GM23248 (cell line): ENCODE results near the gene GUCA1A.

Experiments
- EZH2 ChIP-seq: fragments of 200-600 bp; sonication (generic); IDR thresholded peaks from 2 replicates; pipeline ENCODE4 v1.6.1; 2018; ENCODE audit warnings: antibody characterized with exemption, mild to moderate bottlenecking; ENCODE audit not compliant: insufficient read depth, poor library complexity, severe bottlenecking
- EZH2phosphoT487 ChIP-seq: fragments of 200-600 bp; sonication (generic); IDR thresholded peaks from 2 replicates; pipeline ENCODE4 v1.6.1; 2018; ENCODE audit warnings: antibody characterized with exemption, moderate library complexity, mild to moderate bottlenecking, low read depth; ENCODE audit not compliant: insufficient read depth

DNA sequence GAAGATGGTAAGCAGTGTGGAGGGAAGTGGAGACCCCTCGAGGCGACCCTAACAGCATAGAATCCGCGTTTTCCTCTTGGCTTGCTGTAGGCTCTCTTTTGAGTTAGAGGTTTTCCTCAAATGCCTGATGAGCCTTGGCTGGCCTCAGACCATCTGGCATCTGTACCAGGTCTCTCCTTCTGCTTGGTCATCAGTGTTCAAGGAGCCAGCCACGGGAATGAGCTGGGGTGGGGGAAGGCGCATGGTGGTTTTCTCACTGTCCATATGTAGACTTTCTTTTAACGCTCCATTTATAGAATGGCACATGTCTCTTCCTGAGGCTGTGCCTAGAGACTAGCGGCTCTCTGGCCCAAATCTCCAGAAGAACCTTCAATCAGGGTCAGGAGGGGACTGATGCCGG, 8.1 kb upstream of the GUCA1A start:
- TF ChIP-seq EZH2 (no peak), EZH2phosphoT487 (no peak)
